Measurements from ENCODE around the gene PRTFDC1. TPM values are rescaled to one million over a fixed set of nuclear protein-coding genes. Genes with fewer than 3 reads are reported as not detected.

Gene PRTFDC1
- total RNA-seq, 1 experiment from 2014 or later = not detected

DNA sequence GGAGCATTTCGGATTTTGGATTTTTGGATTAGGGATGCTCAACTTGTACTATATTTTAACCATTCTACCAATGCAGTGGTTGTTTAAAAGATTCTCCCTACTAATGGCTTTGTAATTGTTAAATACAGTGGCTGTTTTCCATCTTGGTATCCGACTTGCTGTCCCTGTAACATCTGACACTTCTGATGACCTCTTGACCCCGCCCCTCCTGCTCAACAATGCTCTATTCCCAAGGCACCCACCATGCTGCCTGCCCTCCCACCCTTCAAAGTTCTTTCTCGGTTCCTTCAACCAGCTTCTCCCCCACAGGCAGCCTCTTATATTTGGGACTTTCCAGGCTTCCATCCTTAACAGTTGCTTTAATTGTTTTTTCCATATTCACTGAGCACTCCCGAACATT, 2.0 kb downstream of the PRTFDC1 start:
- BruUV-seq (replicated peaks) = no TSS peak
- CTCF ChIA-PET = no interaction called here
- no peak overlapping the region for H3K4me2 ChIP-seq (ENCODE audit: low read length)
- TF ChIP-seq, protein P1, sequence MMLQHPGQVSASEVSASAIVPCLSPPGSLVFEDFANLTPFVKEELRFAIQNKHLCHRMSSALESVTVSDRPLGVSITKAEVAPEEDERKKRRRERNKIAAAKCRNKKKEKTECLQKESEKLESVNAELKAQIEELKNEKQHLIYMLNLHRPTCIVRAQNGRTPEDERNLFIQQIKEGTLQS (IDR thresholded peaks at IDR 0.05) = no peak
- TF ChIP-seq, protein P2, sequence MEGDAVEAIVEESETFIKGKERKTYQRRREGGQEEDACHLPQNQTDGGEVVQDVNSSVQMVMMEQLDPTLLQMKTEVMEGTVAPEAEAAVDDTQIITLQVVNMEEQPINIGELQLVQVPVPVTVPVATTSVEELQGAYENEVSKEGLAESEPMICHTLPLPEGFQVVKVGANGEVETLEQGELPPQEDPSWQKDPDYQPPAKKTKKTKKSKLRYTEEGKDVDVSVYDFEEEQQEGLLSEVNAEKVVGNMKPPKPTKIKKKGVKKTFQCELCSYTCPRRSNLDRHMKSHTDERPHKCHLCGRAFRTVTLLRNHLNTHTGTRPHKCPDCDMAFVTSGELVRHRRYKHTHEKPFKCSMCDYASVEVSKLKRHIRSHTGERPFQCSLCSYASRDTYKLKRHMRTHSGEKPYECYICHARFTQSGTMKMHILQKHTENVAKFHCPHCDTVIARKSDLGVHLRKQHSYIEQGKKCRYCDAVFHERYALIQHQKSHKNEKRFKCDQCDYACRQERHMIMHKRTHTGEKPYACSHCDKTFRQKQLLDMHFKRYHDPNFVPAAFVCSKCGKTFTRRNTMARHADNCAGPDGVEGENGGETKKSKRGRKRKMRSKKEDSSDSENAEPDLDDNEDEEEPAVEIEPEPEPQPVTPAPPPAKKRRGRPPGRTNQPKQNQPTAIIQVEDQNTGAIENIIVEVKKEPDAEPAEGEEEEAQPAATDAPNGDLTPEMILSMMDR (IDR thresholded peaks at IDR 0.05 in 2 of 3, conservative IDR thresholded peaks at IDR 0.05 in 1 of 3; ENCODE audit: borderline replicate concordance in 1 of 3, insufficient read depth in 1 of 3, low read depth in 2 of 3, low read length in 2 of 3) = no peak
- TF ChIP-seq RAD21 (IDR thresholded peaks at IDR 0.05; ENCODE audit: low read depth) (no peak), POLR2A (IDR thresholded peaks at IDR 0.05; ENCODE audit: borderline replicate concordance, extremely low read depth, insufficient read depth, insufficient read length) (no peak), EGR1 (IDR thresholded peaks at IDR 0.05; ENCODE audit: low read depth) (no peak), YY1 (IDR thresholded peaks at IDR 0.05; ENCODE audit: extremely low read depth, insufficient replicate concordance, low read depth, low read length) (no peak), ZNF274 (IDR thresholded peaks at IDR 0.05; ENCODE audit: low read depth, low read length) (no peak), SP1 (IDR thresholded peaks at IDR 0.05; ENCODE audit: low read depth) (no peak), FOSL1 (IDR thresholded peaks at IDR 0.05; ENCODE audit: low read depth) (no peak), CEBPB (IDR thresholded peaks at IDR 0.05; ENCODE audit: low read depth) (no peak), CBX3 (IDR thresholded peaks at IDR 0.05; ENCODE audit: low read depth) (no peak), ELF1 (IDR thresholded peaks at IDR 0.05; ENCODE audit: borderline replicate concordance, low read depth) (no peak), TCF7L2 (IDR thresholded peaks at IDR 0.05; ENCODE audit: borderline replicate concordance, extremely low read depth, insufficient read depth, insufficient read length) (no peak), SRF (IDR thresholded peaks at IDR 0.05; ENCODE audit: low read depth) (no peak), SIN3A (IDR thresholded peaks at IDR 0.05; ENCODE audit: low read depth) (no peak)
- TF ChIP-seq, protein P3, sequence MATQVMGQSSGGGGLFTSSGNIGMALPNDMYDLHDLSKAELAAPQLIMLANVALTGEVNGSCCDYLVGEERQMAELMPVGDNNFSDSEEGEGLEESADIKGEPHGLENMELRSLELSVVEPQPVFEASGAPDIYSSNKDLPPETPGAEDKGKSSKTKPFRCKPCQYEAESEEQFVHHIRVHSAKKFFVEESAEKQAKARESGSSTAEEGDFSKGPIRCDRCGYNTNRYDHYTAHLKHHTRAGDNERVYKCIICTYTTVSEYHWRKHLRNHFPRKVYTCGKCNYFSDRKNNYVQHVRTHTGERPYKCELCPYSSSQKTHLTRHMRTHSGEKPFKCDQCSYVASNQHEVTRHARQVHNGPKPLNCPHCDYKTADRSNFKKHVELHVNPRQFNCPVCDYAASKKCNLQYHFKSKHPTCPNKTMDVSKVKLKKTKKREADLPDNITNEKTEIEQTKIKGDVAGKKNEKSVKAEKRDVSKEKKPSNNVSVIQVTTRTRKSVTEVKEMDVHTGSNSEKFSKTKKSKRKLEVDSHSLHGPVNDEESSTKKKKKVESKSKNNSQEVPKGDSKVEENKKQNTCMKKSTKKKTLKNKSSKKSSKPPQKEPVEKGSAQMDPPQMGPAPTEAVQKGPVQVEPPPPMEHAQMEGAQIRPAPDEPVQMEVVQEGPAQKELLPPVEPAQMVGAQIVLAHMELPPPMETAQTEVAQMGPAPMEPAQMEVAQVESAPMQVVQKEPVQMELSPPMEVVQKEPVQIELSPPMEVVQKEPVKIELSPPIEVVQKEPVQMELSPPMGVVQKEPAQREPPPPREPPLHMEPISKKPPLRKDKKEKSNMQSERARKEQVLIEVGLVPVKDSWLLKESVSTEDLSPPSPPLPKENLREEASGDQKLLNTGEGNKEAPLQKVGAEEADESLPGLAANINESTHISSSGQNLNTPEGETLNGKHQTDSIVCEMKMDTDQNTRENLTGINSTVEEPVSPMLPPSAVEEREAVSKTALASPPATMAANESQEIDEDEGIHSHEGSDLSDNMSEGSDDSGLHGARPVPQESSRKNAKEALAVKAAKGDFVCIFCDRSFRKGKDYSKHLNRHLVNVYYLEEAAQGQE (IDR thresholded peaks at IDR 0.05; ENCODE audit: low read depth) = no peak
- TF ChIP-seq, protein P4, sequence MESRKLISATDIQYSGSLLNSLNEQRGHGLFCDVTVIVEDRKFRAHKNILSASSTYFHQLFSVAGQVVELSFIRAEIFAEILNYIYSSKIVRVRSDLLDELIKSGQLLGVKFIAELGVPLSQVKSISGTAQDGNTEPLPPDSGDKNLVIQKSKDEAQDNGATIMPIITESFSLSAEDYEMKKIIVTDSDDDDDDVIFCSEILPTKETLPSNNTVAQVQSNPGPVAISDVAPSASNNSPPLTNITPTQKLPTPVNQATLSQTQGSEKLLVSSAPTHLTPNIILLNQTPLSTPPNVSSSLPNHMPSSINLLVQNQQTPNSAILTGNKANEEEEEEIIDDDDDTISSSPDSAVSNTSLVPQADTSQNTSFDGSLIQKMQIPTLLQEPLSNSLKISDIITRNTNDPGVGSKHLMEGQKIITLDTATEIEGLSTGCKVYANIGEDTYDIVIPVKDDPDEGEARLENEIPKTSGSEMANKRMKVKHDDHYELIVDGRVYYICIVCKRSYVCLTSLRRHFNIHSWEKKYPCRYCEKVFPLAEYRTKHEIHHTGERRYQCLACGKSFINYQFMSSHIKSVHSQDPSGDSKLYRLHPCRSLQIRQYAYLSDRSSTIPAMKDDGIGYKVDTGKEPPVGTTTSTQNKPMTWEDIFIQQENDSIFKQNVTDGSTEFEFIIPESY (IDR thresholded peaks at IDR 0.05; ENCODE audit: extremely low read depth, insufficient replicate concordance, low read length) = no peak
- H4K20me1 ChIP-seq (ENCODE audit: insufficient read depth) = no peaks in the 10 kb centered on the region
- H3K9me3 ChIP-seq (ENCODE audit: control insufficient read depth in 1 of 2, insufficient read depth in 1 of 2, low read depth in 1 of 2, low read length in 2 of 2) = no peaks in the 10 kb centered on the region
- intact Hi-C loops (cut with micrococcal nuclease) = no loop called here
- H3K4me1 ChIP-seq (ENCODE audit: control insufficient read depth in 1 of 2, insufficient read depth in 2 of 2, low read length in 2 of 2) = peaks cover 0 to 10% of the 10 kb centered on the region in 2 experiments; a peak in 2 of 4 replicates
- POLR2A ChIA-PET = no interaction called here
- no peak for ATAC-seq
- H3K79me2 ChIP-seq (ENCODE audit: insufficient read depth, low read length) = no peaks in the 10 kb centered on the region
- H3K9ac ChIP-seq (ENCODE audit: low read length) = no peak overlapping the region
- DNase-seq (ENCODE audit: low read depth, low spot score) = no peak
- no peak overlapping the region for H3K4me3 ChIP-seq (replicated peaks in 1 of 2; ENCODE audit: low read depth in 1 of 2, low read length in 2 of 2)
- H3K27ac ChIP-seq (ENCODE audit: low read depth, low read length) = no peak overlapping the region
- no peaks in the 10 kb centered on the region for H3K9me2 ChIP-seq (ENCODE audit: insufficient read depth)
- RAD21 ChIA-PET (ENCODE audit: low non-redundant PET in 1 of 2, low total read pairs in 2 of 2, uncharacterized antibody in 2 of 2, unreplicated experiment in 2 of 2) = no interaction called here
- no peaks in the 10 kb centered on the region for H3K36me3 ChIP-seq (ENCODE audit: control insufficient read depth in 1 of 2, insufficient read depth in 2 of 2, low read length in 2 of 2)
- H2AFZ ChIP-seq (ENCODE audit: low read depth, low read length, poor library complexity, severe bottlenecking) = no peak overlapping the region
- H3K27me3 ChIP-seq (ENCODE audit: insufficient read depth, low read length) = no peaks in the 10 kb centered on the region

Measured in HCT116 (cell line).